HuH-7 (cell line): Measurements from ENCODE around the gene MSL1.
A peak's percentile ranks its signal among the peaks of the same experiment; 100 is the strongest.

Experiments used
- DNase-seq: peaks from one replicate; pipeline ENCODE4 v3.0.0; 2011; ENCODE audit warnings: low spot score

The MSL1 gene

GRCh38 chr17:40104594-40105486, 16.9 kb upstream of the MSL1 start:
- no peak for DNase-seq

GRCh38 chr17:40105861-40106759, 15.7 kb upstream of the MSL1 start:
- DNase-seq, result no peak

GRCh38 chr17:40106760-40107521, 14.8 kb upstream of the MSL1 start:
- no peak for DNase-seq

GRCh38 chr17:40107522-40108174, 14.1 kb upstream of the MSL1 start:
- DNase-seq, result no peak

GRCh38 chr17:40108970-40109824, 12.6 kb upstream of the MSL1 start:
- no peak for DNase-seq

GRCh38 chr17:40110026-40110845, 11.5 kb upstream of the MSL1 start:
- DNase-seq, result no peak

- DNase-seq, result peak; percentile 93
Measured at GRCh38 chr17:40111221-40112128, 10.3 kb upstream of the MSL1 start.

GRCh38 chr17:40112191-40112711, 9.5 kb upstream of the MSL1 start:
- DNase-seq, result no peak

GRCh38 chr17:40112718-40113109, 9.1 kb upstream of the MSL1 start:
- DNase-seq, result no peak

- peak; percentile 95 for DNase-seq
Measured at GRCh38 chr17:40113110-40113906, 8.5 kb upstream of the MSL1 start.

- no peak for DNase-seq
Measured at GRCh38 chr17:40113907-40114245, 7.9 kb upstream of the MSL1 start.

GRCh38 chr17:40115101-40115436, 6.7 kb upstream of the MSL1 start:
- DNase-seq, result no peak

GRCh38 chr17:40122136-40122998, 596 bp downstream of the MSL1 start:
- DNase-seq, result no peak

GRCh38 chr17:40122999-40123810, 1.4 kb downstream of the MSL1 start:
- no peak for DNase-seq

- DNase-seq, result no peak
Measured at GRCh38 chr17:40123811-40124114, 2.0 kb downstream of the MSL1 start.
